HG02678 (cell line): ENCODE results near the gene UBR1.

Source experiments
- ATAC-seq: cut with Tn5 transposase; IDR thresholded peaks from one replicate; pipeline ENCODE4 v1.9.1; 2021; ENCODE audit warnings: mild to moderate bottlenecking, moderate library complexity; ENCODE audit not compliant: unreplicated experiment

The UBR1 gene

GRCh38 chr15:43111354-43111753 is 5.5 kb upstream of the UBR1 start:
- ATAC-seq, result no peak

GRCh38 chr15:43107751-43108150 is 1.9 kb upstream of the UBR1 start:
- no peak for ATAC-seq

DNA sequence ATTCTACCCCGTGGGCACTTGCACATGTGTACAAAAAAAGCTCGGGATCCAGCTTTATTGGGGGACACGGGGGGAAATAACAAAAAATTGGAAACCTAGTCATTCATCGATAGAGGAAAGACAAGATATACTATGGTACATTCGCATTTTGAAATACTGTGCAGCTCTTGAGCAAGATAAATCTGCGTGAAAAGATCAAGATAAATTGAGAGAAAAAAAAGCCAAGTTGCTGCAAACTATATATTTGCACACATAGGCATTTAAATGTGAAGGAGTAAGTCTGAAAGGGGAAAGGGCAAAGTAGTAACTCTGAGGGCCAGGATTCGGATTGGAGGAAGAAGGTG is 620 bp upstream of the UBR1 start:
- no peak for ATAC-seq

GRCh38 chr15:43105077-43105736 is 631 bp downstream of the UBR1 start:
- ATAC-seq, result peak; percentile 17

GRCh38 chr15:43104426-43104825 is 1.4 kb downstream of the UBR1 start:
- ATAC-seq, result no peak

- ATAC-seq, result no peak
Observed at GRCh38 chr15:43103907-43104306, 1.9 kb downstream of the UBR1 start.

- ATAC-seq, result no peak
Observed at GRCh38 chr15:43102187-43102586, 3.7 kb downstream of the UBR1 start.

DNA sequence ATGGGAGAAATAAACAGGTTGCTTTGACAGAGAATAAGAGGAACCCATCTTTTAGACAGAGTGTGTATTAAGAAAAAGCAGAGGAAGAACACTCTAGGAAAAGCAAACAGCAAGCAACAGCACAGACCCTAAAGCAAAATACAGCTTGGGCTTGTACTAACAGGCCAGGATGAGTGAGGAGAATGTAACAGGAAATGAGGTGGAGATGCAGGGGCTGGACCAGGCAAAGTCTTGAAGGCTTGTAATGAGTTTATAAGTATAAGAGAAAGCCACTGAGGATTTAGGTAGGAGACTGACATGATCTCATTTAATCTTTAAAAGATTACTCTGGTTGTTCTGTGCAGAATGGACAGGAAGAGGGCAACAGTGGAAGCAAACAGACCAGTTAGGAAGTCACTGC is 4.9 kb downstream of the UBR1 start:
- ATAC-seq, result no peak

- no peak for ATAC-seq
Observed at GRCh38 chr15:43099105-43099845, 6.6 kb downstream of the UBR1 start.

- no peak for ATAC-seq
Observed at GRCh38 chr15:43096411-43096810, 9.4 kb downstream of the UBR1 start.

GRCh38 chr15:43095708-43096347 is 10.0 kb downstream of the UBR1 start:
- no peak for ATAC-seq

DNA sequence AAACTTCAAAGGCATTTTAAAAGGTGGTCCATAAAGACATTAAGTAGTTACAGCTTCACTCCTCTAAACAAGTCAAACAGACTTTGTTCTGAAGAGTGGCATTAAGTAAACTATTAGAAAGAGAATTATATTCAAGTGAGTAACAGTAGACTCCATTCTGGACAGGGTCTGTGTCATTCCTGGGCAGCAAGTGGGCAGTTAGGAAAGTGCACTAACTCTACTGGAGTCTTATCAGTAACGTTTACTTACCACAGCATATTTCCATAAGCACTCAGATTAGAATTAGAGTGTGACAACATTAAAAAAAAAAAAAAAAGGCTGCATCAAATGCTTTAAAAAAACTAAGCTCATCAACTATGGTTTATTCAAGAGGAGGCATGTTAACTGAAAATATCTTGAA is 10.6 kb downstream of the UBR1 start:
- no peak for ATAC-seq

- no peak for ATAC-seq
Observed at GRCh38 chr15:43094416-43095030, 11.3 kb downstream of the UBR1 start.

DNA sequence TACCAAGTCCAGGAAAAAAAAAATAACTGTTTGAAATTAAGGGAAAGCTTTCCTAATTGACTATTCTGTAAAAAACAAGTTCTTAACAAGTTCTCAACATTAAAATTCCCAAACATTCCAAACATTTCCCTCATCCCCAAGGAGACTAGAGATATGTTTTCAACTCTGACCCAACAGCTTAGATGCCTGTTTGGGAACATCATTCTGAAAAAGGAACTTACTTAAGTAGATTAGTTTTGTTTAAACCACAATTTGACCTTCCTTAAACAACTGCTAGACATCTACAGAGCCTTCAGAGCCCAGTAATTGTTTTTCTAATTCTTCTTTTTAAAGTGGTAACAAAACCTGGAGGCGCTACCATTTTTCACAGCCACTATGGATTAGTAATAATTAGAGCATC is 12.8 kb downstream of the UBR1 start:
- no peak for ATAC-seq

DNA sequence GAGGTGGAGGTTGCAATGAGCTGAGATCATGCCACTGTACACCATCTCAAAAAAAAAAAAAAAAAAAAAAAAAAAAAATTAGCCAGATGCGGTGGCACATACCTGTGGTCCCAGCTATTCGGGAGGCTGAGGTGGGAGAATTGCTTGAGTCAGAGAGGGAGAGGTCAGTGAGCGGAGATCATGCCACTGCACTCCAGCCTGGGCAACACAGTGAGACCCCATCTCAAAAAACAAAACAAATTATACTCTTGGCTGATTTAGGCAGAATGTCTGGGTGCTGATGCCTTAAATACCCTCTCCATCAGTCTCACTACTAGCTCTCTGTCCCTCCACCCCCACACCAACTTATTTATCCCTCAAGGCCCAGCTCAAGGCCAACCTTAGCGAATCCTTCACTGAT is 14.0 kb downstream of the UBR1 start:
- ATAC-seq, result no peak

- no peak for ATAC-seq
Observed at GRCh38 chr15:43086551-43086950, 19.3 kb downstream of the UBR1 start.

DNA sequence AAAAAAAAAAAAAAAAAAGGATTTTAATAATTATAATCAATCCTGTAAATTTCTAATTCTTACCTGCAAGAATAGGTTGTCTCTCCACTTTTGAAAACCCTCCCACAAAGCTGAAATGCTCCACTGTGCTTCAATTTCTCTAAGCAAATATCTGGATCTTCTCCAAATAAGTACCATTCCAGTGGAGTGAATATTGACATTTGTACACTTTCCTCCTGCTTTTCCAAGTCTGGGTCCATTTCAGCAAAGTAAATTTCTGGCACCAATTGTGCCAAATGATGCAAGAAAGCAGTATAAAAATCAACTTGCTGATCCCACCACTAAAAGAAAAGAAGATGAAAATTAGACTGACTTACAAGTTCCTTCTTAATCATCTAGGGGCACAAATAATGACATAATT is 19.9 kb downstream of the UBR1 start:
- ATAC-seq, result no peak

GRCh38 chr15:43082509-43082908 is 23.3 kb downstream of the UBR1 start:
- ATAC-seq, result no peak

- no peak for ATAC-seq
Observed at GRCh38 chr15:43081283-43081682, 24.6 kb downstream of the UBR1 start.

DNA sequence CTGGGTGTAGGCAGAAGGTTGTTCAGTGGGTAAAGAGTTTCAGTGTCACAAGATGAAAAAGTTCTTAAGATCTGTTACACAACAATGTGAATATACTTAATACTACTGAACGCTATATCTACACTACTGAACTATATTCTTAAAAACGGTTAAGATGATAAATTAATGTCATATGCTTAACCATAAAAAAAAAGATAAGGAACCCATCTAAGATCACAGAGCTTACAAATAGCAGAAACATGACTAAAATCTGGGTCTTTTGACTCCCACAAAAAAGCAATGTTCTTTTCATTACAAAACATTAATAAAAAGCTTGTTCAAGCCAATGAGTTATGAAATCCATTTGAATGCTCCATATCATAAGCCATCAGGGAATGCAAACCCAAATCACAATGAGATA is 34.4 kb downstream of the UBR1 start:
- no peak for ATAC-seq

- ATAC-seq, result no peak
Observed at GRCh38 chr15:43070893-43071292, 34.9 kb downstream of the UBR1 start.

GRCh38 chr15:43070249-43070648 is 35.6 kb downstream of the UBR1 start:
- ATAC-seq, result no peak
